Epithelial cell of proximal tubule (primary cell): ENCODE data around the gene ANKLE1. TPM values are rescaled to one million over a fixed set of nuclear protein-coding genes. Genes with fewer than 3 reads are reported as not detected.

Experiments used
- DNase-seq: peaks from one replicate; pipeline ENCODE4 v3.0.0-alpha.2; 2011; ENCODE audit warnings: low read depth
- H3K4me3 ChIP-seq: 2 replicates; pipeline ENCODE4 v1.5.1; 2011; ENCODE audit warnings: low read depth, mild to moderate bottlenecking, low read length
- total RNA-seq: library from RNA; depleted of rRNA; stranded (reverse); fragments of >200 nt; gene quantifications from 2 replicates; pipeline ENCODE4 v1.2.3, GENCODE V29; 2015
- TF ChIP-seq, protein P1 (sequence below): conservative IDR thresholded peaks from 2 replicates; pipeline ENCODE4 v1.5.1; 2012; ENCODE audit warnings: low read depth, mild to moderate bottlenecking, low read length

ANKLE1 gene
- total RNA-seq, 1 donor from 2014 or later, result 4.1 TPM

- DNase-seq, result no peak
- H3K4me3 ChIP-seq, result no peak overlapping the region
- TF ChIP-seq, protein P1, sequence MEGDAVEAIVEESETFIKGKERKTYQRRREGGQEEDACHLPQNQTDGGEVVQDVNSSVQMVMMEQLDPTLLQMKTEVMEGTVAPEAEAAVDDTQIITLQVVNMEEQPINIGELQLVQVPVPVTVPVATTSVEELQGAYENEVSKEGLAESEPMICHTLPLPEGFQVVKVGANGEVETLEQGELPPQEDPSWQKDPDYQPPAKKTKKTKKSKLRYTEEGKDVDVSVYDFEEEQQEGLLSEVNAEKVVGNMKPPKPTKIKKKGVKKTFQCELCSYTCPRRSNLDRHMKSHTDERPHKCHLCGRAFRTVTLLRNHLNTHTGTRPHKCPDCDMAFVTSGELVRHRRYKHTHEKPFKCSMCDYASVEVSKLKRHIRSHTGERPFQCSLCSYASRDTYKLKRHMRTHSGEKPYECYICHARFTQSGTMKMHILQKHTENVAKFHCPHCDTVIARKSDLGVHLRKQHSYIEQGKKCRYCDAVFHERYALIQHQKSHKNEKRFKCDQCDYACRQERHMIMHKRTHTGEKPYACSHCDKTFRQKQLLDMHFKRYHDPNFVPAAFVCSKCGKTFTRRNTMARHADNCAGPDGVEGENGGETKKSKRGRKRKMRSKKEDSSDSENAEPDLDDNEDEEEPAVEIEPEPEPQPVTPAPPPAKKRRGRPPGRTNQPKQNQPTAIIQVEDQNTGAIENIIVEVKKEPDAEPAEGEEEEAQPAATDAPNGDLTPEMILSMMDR, result no peak
Observed at GRCh38 chr19:17329366-17330261, 47.9 kb downstream of the ANKLE1 start.

GRCh38 chr19:17330262-17331044, 48.8 kb downstream of the ANKLE1 start:
- DNase-seq, result no peak
- H3K4me3 ChIP-seq, result no peak overlapping the region
- TF ChIP-seq, protein P1, result no peak

DNA sequence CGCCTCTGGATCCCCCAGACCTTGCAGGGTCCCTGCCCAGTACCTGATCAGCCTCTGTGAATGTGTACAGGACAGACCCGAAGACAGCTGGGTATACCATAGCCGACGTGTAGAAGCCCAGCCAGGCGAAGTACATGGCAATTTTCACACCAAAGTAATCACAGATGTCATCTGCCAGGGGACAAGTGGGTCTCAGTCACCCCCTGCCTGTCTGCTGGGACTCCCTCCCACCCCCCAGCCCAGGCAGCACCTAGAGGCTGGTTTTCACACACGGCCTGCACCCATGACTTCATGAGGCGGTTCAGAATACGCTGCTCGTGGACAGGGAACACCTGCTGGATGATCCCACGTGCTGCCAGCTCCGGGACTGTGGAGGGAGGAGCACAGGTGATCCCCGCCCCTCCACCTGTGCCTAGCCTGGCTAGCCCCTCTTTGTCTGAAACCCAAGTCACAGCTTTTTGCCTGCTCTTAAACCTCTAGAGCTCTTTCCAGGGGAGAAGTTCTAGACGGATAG, 49.4 kb downstream of the ANKLE1 start:
- no peak overlapping the region for H3K4me3 ChIP-seq
- no peak for DNase-seq
- TF ChIP-seq, protein P1, result no peak

- DNase-seq, result no peak
- TF ChIP-seq, protein P1, result no peak
- H3K4me3 ChIP-seq, result no peak overlapping the region
Observed at GRCh38 chr19:17332360-17332676, 50.6 kb downstream of the ANKLE1 start.

- TF ChIP-seq, protein P1, result no peak
- no peak overlapping the region for H3K4me3 ChIP-seq
- DNase-seq, result no peak
Observed at GRCh38 chr19:17332677-17333581, 51.2 kb downstream of the ANKLE1 start.

GRCh38 chr19:17333611-17334413, 52.1 kb downstream of the ANKLE1 start:
- no peak for DNase-seq
- peak overlapping the region; percentile 77 for H3K4me3 ChIP-seq
- TF ChIP-seq, protein P1, result no peak
